HG02938 (cell line): ENCODE data around the gene CD27.

Source experiments
- ATAC-seq: cut with Tn5 transposase; IDR thresholded peaks from one replicate; pipeline ENCODE4 v1.9.1; 2021; ENCODE audit warnings: mild to moderate bottlenecking, moderate library complexity; ENCODE audit not compliant: unreplicated experiment

CD27 gene

DNA sequence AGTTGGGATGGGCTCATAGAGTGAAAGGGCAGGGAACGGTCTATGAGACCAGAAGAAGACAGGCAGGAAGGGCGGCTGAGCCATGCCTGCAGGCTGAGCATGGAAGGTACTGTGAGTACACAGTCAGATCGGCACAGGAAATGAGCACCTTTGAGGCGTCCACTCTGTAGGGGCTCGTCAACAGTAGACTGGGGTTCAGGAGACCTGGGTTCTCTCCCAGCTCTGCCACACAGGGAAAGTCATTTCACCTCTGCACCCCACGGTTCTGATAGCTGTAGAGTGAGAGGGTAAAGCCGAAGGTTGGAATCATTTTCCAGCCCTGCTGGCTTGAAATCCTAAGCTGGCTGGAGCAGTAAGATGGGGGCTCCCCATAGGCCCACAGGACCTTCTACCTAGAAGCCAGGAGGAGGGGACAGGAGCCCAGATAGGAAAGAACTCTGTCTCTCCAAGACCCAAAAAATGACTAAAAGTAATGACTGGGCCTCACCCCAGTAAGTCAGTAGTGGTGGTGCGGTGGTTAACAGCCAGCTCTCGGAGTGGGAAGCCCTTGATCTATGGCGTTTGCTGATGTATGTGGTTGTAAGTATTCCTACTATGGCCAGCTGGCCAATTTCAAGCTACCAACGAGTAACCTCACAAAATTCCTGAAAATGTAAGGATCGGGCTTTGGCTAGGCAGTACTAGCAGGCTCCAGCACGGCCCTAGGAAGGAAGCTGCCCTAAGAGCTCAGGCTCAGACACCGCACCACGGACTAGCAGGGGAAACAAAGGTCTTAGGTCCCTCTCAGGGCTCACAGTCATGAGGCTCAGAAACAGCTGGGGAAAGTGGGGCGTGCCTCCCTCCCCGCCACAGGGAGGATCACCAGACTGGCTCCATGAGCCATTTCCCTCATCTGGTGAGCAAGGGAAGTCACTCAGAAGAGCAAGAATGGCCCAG is 10.3 kb upstream of the CD27 start:
- ATAC-seq: no peak

DNA sequence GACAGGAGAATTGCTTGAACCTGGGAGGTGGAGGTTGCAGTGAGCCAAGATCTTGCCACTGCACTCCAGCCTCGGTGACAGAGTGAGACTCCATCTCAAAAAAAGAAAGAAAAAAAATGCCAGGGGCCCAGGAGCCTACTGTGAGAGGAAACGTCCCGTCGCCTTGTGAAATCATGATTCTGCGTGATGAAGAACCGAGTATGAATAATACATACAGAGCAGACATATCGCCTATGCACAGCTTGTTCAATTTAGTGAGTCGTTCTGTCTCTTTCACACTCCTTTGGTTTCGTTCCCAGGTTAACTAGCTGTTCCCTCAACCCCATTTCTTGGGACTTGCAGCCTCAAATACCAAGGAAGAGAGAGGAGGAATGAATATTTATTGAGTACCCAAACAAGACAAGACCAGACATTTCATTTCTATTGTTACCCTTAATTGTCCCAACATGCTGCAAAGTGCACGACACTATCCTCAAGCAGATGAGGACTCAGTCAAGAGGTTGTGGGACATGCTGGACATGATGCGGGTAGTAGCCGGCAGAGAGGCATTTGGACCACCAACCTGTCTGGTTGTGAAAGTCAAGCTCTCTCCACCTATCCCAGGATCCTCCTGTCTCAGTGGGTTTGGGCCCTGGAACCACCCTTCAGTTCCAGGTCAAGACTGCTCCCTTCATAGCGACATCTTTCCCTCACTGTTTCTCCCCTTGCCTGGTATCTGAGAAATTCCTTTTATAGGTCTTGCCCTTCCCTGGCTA is 8.6 kb upstream of the CD27 start:
- ATAC-seq: no peak

DNA sequence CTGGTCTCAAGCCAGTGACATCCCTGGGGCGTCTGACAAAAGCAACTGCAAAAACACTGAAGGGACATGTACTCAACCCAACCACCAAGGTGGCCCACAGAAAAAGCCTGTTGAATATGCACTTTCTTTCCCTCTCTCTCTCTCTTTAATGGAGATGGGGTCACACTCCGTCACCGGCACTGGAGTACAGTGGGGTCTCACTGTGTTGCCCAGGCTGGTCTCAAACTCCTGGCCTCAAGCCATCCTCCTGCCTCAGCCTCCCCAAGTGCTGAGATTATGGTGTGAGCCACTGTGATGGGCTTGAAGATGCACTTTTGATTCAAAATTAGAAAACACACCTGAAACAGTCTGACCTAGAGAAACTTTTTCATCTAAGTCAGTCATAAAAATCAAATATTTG is 7.2 kb upstream of the CD27 start:
- no peak for ATAC-seq

DNA sequence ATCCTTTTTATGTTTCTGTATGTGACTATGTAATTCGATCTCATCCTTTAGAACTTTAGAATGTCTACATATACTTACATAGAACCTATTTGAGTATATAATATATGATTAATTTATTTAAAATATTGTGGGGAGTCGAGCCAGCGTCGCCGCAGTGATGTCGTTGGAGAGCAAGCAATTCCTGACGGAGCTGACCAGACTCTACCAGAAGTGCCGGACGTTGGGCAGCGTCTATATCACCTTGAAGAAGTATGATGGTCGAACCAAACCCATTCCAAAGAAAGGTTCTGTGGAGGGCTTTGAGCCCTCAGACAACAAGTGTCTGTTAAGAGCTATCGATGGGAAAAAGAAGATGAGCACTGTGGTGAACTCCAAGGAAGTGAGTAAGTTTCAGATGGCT is 6.4 kb upstream of the CD27 start:
- no peak for ATAC-seq

DNA sequence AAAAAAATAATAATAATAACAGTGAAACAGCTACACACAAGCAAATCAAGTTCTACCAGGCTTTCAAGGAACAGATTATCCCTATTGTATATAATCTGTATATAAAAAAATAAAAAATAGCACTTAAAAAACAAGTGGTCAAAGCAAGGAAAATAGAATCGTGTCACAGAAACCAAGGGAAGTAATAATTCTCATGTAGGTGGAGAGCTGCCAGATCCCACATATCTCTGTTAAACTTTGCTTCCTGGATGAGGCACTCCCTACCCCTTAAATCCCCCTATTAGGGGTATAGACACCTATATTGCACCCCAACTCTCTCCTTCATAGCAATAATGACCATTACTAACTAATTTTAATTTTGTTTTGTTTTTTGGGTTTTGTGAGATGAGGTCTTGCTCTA is 4.4 kb upstream of the CD27 start:
- no peak for ATAC-seq

DNA sequence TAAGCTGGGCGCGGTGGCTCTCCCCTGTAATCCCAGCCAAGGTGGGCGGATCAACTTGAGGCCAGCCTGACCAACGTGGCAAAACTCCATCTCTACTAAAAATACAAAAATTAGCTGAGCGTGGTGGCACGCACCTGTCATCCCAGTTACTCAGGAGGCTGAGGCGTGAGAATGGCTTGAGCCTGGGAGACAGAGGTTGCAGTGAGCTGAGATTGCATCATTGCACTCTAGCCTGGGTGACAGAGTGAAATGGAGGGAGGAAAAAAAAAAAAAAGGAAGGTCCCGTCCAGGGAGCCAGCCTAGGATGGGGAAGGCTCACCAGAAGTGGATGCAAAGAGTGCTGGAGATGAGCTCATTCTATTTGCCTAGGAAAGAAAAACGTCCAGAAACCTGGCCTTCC is 1.9 kb upstream of the CD27 start:
- no peak for ATAC-seq

DNA sequence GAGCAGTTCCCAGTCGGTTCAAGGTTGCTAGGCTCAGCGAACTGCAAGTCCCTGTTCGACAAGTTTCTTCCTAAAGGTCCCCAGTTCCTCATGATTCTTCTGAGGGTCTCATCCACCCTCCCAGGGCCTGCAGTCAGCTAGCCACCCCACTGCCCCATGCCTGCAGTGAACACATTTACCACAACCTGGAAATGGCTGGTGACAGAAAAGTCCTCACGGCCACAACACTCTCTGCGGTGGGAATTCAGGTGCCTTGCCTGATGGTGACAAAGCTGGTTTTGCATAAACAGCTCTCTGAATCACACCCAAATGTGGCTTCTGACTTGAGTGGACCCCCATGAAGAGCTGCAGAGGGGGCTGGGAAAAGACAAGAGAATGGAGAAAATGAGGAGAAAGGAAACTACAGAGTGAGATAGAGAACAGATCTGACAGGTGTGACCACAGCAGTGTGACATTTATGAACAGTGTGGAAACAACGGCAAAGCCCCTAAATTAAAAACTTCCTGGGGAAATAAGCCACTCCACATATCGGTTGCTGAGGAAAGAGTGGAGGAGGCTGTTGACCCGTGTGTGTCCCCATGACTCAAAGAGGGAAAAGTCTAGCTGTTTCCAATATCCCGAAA is 1.3 kb upstream of the CD27 start:
- no peak for ATAC-seq

DNA sequence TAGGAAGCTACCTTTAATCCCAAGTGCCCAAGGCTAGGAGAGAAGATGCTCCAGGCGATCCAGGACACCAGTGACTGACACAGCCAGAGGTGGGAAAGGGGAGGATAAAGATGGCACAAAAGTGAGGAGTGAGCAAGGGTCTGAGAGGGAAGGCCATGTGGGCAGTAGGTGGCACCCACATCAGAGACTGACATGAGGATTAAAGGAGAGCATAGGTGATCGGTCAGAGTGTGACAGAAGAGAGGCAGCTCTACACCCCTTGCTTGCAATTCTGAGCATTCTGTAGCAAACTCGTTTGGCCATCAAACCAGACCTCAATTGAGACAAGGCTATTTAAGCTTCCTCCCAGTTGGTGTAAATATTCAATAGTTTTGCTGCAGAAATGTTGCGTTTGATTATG is 724 bp upstream of the CD27 start:
- no peak for ATAC-seq

DNA sequence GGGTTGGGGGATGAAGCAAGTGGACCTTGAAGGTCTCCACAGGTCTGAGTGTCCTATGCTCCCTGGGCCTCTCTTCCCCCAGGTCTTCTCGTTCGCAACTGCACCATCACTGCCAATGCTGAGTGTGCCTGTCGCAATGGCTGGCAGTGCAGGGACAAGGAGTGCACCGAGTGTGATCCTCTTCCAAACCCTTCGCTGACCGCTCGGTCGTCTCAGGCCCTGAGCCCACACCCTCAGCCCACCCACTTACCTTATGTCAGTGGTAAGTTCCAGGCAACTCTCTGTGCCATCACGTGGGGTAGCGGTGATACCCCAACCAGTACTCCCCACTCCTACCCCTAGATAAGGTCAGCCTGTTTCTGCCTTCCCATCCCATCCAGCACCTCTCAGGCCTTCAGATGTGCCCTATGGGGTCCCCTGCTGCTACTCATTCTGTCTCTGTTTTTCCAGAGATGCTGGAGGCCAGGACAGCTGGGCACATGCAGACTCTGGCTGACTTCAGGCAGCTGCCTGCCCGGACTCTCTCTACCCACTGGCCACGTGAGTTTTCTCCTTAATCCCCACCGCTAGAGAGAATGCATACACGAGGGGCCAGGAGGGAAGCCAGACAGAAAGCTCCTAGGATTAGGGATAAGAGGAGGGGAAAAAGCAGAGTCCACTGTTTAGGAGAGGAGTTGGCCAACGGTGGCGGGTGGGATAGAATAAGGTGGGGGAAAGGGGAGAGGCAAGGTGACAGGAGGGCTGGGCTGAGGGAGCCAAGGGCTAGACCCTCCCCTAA is 5.5 kb downstream of the CD27 start:
- no peak for ATAC-seq

DNA sequence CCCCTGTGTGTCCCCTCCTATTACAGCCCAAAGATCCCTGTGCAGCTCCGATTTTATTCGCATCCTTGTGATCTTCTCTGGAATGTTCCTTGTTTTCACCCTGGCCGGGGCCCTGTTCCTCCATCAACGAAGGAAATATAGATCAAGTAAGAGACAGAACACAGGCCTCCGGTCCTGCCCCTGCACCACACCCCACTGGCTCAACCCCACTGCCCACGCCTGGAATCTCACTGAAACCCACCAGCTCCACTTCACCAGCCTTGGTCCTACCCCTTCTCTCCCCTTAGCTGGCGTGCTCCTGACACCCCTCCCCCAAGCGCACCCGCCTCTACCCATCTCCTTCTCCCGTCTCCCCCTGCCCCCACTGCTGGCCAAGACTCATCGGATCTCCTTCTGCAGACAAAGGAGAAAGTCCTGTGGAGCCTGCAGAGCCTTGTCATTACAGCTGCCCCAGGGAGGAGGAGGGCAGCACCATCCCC is 6.2 kb downstream of the CD27 start:
- no peak for ATAC-seq

DNA sequence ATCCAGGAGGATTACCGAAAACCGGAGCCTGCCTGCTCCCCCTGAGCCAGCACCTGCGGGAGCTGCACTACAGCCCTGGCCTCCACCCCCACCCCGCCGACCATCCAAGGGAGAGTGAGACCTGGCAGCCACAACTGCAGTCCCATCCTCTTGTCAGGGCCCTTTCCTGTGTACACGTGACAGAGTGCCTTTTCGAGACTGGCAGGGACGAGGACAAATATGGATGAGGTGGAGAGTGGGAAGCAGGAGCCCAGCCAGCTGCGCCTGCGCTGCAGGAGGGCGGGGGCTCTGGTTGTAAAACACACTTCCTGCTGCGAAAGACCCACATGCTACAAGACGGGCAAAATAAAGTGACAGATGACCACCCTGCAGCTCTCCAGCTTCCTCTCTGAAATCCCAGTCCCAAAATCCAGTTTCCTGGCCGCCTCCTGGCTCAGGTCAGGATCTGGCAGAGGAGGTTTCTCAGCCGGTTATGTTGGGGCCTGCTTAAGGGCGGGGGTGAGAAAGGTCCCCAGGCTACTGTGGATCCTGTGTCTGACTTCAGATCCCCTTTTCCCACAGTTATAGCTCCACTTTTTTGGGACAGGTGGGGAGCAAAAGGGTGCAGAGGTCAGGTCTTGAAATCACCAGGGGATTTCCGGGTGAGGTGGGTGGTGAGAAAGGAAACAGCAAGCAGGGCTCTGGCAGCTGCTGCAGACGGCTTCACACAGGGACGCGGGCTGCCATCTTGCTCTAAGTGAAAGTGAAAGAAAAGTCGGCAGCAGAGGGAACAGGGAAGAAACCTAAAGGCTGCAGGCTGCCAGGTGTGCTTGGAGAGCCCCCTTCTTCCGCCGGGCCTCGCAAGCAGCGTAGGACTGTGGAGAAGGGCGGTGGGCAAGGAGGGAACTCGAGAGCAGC is 6.8 kb downstream of the CD27 start, which contains the start of gene TAPBPL:
Gene TAPBPL (plus strand): TSS at position 695 of the 897 bp plus-strand sequence. CDS start 207 bp downstream, outside the sequence.
- peak; percentile 63 for ATAC-seq

DNA sequence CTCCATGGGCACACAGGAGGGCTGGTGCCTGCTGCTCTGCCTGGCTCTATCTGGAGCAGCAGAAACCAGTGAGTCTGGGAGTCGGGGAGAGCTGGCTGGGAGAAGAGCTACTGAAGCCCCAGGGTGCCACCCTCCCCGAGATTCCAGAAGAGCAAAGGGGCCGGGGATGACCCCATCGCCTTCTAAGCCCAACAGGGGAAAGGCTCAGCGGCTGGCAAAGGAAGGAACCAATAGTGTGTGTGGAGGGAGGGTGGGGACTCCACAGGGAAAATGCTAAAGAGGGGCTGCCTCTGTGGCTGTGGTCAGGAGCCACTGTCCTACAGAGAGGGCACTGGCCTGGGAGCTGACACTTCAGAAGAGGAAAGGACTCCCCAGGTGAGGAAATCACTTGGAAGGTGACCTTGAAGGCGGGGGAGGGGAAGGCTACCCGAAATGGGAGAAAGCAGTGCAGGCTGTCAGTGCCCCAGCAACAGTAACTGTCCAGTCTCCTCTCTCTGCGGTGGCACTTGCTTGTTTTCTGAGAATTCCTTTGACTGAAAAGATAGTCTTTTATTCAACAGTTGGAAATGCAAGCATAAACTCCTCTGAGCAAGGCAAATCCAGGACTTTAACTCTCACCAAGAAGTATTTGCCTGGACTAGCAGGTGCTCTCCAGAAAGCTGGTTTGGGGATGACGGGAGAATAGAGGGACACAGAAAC is 7.6 kb downstream of the CD27 start:
- no peak for ATAC-seq

DNA sequence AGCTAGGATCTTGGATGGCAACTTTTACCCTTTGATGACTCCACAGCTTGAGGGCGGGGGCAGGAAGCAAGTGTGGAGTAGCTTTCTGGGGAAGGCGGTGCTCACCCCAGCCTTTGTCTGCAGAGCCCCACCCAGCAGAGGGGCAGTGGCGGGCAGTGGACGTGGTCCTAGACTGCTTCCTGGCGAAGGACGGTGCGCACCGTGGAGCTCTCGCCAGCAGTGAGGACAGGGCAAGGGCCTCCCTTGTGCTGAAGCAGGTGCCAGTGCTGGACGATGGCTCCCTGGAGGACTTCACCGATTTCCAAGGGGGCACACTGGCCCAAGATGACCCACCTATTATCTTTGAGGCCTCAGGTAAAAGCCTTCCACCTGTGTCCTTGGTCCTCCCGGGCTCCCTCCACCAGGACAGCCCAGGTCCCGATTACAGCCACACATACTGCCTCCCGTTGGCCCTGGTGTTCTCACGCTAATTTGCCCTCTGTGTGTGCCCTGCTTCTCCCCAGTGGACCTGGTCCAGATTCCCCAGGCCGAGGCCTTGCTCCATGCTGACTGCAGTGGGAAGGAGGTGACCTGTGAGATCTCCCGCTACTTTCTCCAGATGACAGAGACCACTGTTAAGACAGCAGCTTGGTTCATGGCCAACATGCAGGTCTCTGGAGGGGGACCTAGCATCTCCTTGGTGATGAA is 8.3 kb downstream of the CD27 start:
- no peak for ATAC-seq

DNA sequence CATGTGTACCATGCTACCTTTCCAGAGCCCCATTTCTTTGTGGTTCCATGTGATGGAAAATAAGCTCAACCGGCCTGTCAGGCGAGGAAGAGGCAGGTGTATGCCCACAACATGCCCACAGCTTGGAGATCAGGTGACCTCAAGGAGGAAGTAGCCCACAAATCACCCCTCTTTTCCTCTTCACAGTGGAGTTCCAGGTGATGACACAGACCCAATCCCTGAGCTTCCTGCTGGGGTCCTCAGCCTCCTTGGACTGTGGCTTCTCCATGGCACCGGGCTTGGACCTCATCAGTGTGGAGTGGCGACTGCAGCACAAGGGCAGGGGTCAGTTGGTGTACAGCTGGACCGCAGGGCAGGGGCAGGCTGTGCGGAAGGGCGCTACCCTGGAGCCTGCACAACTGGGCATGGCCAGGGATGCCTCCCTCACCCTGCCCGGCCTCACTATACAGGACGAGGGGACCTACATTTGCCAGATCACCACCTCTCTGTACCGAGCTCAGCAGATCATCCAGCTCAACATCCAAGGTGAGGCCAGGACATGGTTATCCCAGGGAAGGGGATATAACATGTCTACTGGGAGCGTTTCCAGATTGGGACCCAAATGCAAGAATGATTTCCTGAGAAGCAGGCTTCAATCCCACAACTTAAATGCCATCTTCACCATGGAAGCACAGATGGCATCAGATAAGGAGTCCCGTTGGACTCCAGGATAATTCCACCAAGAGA is 12.6 kb downstream of the CD27 start:
- no peak for ATAC-seq

DNA sequence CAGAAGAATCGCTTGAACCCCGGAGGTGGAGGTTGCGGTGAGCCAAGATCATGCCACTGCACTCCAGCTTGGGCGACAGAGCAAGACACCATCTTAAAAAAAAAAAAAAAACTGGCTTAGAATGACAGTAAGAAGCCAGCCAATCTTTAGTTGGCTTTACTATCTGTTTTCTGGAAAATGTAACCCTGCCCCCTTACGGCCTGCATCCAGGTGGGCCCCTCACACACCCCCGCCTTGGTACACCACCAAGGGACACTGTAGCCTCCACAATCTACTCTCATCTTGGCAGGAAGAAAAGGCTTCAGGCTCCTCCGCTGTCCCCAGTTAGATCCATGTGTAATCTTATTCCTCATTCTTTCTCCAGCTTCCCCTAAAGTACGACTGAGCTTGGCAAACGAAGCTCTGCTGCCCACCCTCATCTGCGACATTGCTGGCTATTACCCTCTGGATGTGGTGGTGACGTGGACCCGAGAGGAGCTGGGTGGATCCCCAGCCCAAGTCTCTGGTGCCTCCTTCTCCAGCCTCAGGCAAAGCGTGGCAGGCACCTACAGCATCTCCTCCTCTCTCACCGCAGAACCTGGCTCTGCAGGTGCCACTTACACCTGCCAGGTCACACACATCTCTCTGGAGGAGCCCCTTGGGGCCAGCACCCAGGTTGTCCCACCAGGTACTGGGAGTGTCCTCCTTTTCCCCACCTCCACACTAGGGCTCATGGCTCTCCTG is 13.7 kb downstream of the CD27 start:
- no peak for ATAC-seq

DNA sequence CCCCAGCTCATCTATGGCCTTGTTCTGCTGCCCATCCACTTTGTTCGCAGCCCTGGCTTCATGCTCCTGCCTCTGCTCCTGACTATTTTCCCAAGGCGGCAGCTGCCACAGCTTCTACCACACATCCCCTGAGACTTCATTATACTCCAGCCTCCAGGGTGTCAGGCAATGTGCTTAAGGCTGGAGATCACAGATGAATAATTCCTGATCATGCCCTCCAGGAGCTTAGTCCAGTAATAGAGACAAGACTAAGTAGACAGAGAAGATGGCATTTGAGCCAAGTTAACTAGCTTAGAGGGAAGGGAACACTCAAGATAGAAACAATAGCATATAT is 14.2 kb downstream of the CD27 start:
- ATAC-seq: no peak

DNA sequence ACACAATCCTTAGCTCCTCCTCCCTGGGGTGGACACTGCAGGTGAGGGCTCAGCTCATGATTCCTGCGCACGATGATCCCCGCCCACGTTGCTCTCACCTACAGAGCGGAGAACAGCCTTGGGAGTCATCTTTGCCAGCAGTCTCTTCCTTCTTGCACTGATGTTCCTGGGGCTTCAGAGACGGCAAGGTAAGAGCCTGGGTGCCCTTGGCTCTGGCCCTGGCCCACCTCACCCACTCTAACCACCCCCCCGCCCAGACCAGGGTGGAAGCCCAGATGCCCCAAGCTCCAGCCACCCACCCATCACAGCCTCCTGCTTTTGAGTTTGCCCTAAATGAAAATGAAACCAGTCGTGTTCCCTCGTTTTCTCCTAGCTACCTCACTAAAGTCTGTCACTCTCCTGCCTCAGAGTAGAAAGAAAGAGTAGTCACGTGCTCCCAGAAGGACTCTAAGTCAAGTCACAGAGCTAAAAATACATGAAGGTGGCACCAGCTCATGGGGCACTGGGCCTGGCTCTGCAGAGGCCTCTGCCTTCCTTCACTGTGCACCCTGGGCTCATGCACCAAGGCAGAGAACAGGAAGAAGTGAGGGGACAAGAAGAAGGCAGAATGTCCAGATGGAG is 16.1 kb downstream of the CD27 start:
- no peak for ATAC-seq
